Endothelial cell of umbilical vein (primary cell): ENCODE results near the gene ADD1. TPM values are rescaled to one million over a fixed set of nuclear protein-coding genes. Genes with fewer than 3 reads are reported as not detected.

Experiments used
- BruUV-seq: library from RNA; stranded (reverse); fragments of 400-500 nt; replicated peaks from 2 replicates; lab custom pipeline; 2021; lab: Mats Ljungman, UMichigan
- CTCF ChIA-PET: fragments of 300-600, 350-600 bp; sonication (Branson Sonifier 250); formaldehyde crosslinking; loops from one replicate; lab custom pipeline; 2021; ENCODE audit warnings: antibody characterized with exemption, inconsistent platforms; lab: Charles Lee
- POLR2A ChIA-PET: fragments of 300-600, 350-600 bp; sonication (Branson Sonifier 250); formaldehyde crosslinking; loops from one replicate; lab custom pipeline; 2021; ENCODE audit warnings: antibody characterized with exemption, inconsistent platforms; lab: Charles Lee
- DNase-seq: peaks from one replicate; pipeline ENCODE4 v3.0.0-alpha.2; 2011; ENCODE audit warnings: low read depth, low spot score
- FAIRE-seq: peaks from 2 replicates; lab custom pipeline; 2011; peaks lifted over from hg19 to GRCh38; lab: Jason Lieb, UNC
- H2AFZ ChIP-seq: 2 replicates; pipeline ENCODE4 v1.6.0; 2012; ENCODE audit warnings: low read depth, low read length, control low read depth, inconsistent platforms
- H3K27ac ChIP-seq: 2 replicates; pipeline ENCODE4 v1.5.1; 2011; ENCODE audit warnings: low read depth, mild to moderate bottlenecking, control low read depth, low read length, moderate library complexity; ENCODE audit not compliant: insufficient read depth
- H3K27me3 ChIP-seq, 2 experiments: 2 replicates each; pipeline versions ENCODE4 v1.6.0 to v1.6.1; 2011; ENCODE audit warnings: low read length in 2 of 2, mixed read lengths in 1 of 2; ENCODE audit not compliant: control insufficient read depth in 2 of 2, insufficient read depth in 2 of 2
- H3K36me3 ChIP-seq, 2 experiments: 2 replicates in 1 of 2; 3 replicates in 1 of 2; pipeline ENCODE4 v1.5.1; 2011; ENCODE audit warnings: low read length in 2 of 2, mild to moderate bottlenecking in 1 of 2, moderate library complexity in 1 of 2; ENCODE audit not compliant: control insufficient read depth in 2 of 2, insufficient read depth in 2 of 2; ENCODE audit errors: extremely low read depth in 1 of 2
- H3K4me1 ChIP-seq: 3 replicates; pipeline ENCODE4 v1.5.1; 2011; ENCODE audit warnings: mild to moderate bottlenecking, low read length; ENCODE audit not compliant: control insufficient read depth, insufficient read depth; ENCODE audit errors: extremely low read depth
- H3K4me2 ChIP-seq: 2 replicates; pipeline ENCODE4 v1.6.1; 2011; ENCODE audit warnings: low read length, control low read depth, mixed read lengths; ENCODE audit not compliant: insufficient read depth
- H3K4me3 ChIP-seq, 3 experiments: fragments of 200-600 bp in 1 of 3; sonication (generic), shearing (Covaris generic) in 1 of 3; replicated peaks in 1 of 3; 2 replicates each; pipeline ENCODE4 v1.5.1; 2011 to 2016; ENCODE audit warnings: control low read depth in 3 of 3, low read length in 3 of 3, mild to moderate bottlenecking in 2 of 3, inconsistent platforms in 1 of 3, low read depth in 1 of 3, moderate library complexity in 1 of 3; ENCODE audit not compliant: insufficient read depth in 1 of 3
- H3K79me2 ChIP-seq: 2 replicates; pipeline ENCODE4 v1.6.0; 2012; ENCODE audit warnings: low read length, inconsistent platforms; ENCODE audit not compliant: control insufficient read depth, insufficient read depth
- H3K9ac ChIP-seq: replicated peaks from 2 replicates; pipeline ENCODE3; 2011; ENCODE audit warnings: low read length, control low read depth; ENCODE audit not compliant: insufficient read depth; ENCODE audit errors: extremely low read depth
- H3K9me1 ChIP-seq: replicated peaks from 3 replicates; pipeline ENCODE4 v1.6.0; 2011; ENCODE audit warnings: mild to moderate bottlenecking, low read length; ENCODE audit not compliant: control insufficient read depth, insufficient read depth; ENCODE audit errors: extremely low read depth
- H3K9me3 ChIP-seq: replicated peaks from 2 replicates; pipeline ENCODE4 v1.5.1; 2012; ENCODE audit warnings: low read length, inconsistent platforms; ENCODE audit not compliant: control insufficient read depth, insufficient read depth
- H4K20me1 ChIP-seq: replicated peaks from 2 replicates; pipeline ENCODE3; 2011; ENCODE audit warnings: mild to moderate bottlenecking, low read length; ENCODE audit not compliant: control insufficient read depth, insufficient read depth; ENCODE audit errors: extremely low read depth
- EZH2 ChIP-seq: IDR thresholded peaks from 2 replicates; pipeline ENCODE4 v1.6.1; 2012; ENCODE audit warnings: borderline replicate concordance, low read depth, mild to moderate bottlenecking, moderate library complexity, low read length, inconsistent platforms; ENCODE audit not compliant: severe bottlenecking
- FOS ChIP-seq: IDR thresholded peaks from 2 replicates; pipeline ENCODE4 v1.6.1; 2011; ENCODE audit warnings: mild to moderate bottlenecking, low read length, moderate library complexity, borderline replicate concordance; ENCODE audit not compliant: insufficient read depth
- GATA2 ChIP-seq: IDR thresholded peaks from 2 replicates; pipeline ENCODE4 v1.7.0; 2011; ENCODE audit warnings: low read depth, mild to moderate bottlenecking, moderate library complexity, mixed read lengths, low read length; ENCODE audit not compliant: insufficient read length, insufficient read depth
- JUN ChIP-seq: IDR thresholded peaks from 2 replicates; pipeline ENCODE4 v1.6.1; 2011; ENCODE audit warnings: borderline replicate concordance, low read depth; ENCODE audit not compliant: insufficient read length, insufficient read depth
- MYC ChIP-seq: IDR thresholded peaks from one replicate; pipeline ENCODE4 v1.6.1; 2011; ENCODE audit warnings: mild to moderate bottlenecking, low read depth, low read length
- POLR2A ChIP-seq: IDR thresholded peaks from 2 replicates; pipeline ENCODE4 v1.6.1; 2012; ENCODE audit warnings: low read depth, mild to moderate bottlenecking, control low read depth, low read length
- POLR2AphosphoS5 ChIP-seq: IDR thresholded peaks from 2 replicates; pipeline ENCODE4 v1.6.1; 2012; ENCODE audit warnings: low read depth, mild to moderate bottlenecking, control low read depth, low read length, moderate library complexity; ENCODE audit not compliant: insufficient read depth
- dilution Hi-C: fragments of 300-500 bp; cut with MboI; formaldehyde crosslinking; loops from one replicate; pipeline ENCODE4 v1.15.0; 2019; ENCODE audit warnings: low sequenced_read_pairs; ENCODE audit not compliant: extremely low pct_ligation_motif_present
- intact Hi-C: fragments of 100-400 bp; cut with micrococcal nuclease; formaldehyde crosslinking; loops from one replicate; pipeline ENCODE4 v1.10.0; 2022
- polyA plus RNA-seq, 4 experiments: library from polyadenylated mRNA; depleted of rRNA in 3 of 4; stranded (reverse) in 3 of 4; unstranded in 1 of 4; fragments of >200 nt; gene quantifications; 2 replicates each; pipeline versions ENCODE4 v1.2.1 to v1.2.3, GENCODE V29; 2011 to 2012; ENCODE audit warnings: missing spikeins in 1 of 4
- total RNA-seq: library from RNA; stranded (reverse); gene quantifications from 2 replicates; pipeline ENCODE4 v1.2.3, GENCODE V29; 2021
- TF ChIP-seq, protein P1 (sequence below): IDR thresholded peaks from 2 replicates; pipeline ENCODE4 v1.6.1; 2011; ENCODE audit not compliant: insufficient read depth, insufficient read length
- TF ChIP-seq, protein P2 (sequence below), 2 donors: IDR thresholded peaks; 1 replicate in 1 of 2; 2 replicates in 1 of 2; pipeline ENCODE4 v1.5.1; 2011; ENCODE audit warnings: low read length in 2 of 2, mild to moderate bottlenecking in 2 of 2, moderate library complexity in 2 of 2, control low read depth in 1 of 2, inconsistent platforms in 1 of 2, low read depth in 1 of 2; ENCODE audit not compliant: insufficient read depth in 1 of 2; ENCODE audit errors: extremely low read depth in 1 of 2

ADD1 gene
- total and polyA plus RNA-seq, 2 donors (not counting 3 experiments of a cell fraction or from before 2014, with no cell fraction given), result 219 to 305 TPM

DNA sequence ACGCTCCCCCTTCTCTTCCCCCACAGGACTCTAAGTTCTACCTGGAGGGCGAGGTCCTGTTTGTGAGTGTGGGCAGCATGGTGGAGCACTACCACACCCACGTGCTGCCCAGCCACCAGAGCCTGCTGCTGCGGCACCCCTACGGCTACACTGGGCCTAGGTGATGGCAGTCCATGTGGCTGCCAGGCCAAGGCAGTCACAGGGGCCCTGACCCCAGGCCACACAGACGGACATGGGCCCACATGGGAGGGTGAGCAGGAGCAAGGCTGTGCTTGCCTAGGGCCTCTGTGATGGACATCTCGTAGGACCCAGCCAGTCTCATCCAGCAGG lies 10.0 kb upstream of the ADD1 start:
- no peak overlapping the region for H3K27ac ChIP-seq
- intact Hi-C loops, result no loop called here
- dilution Hi-C loops, result no loop called here
- H4K20me1 ChIP-seq, result no peaks in the 10 kb centered on the region
- no peak overlapping the region for H3K9ac ChIP-seq
- DNase-seq, result no peak
- no peaks in the 10 kb centered on the region for H3K79me2 ChIP-seq
- H3K27me3 ChIP-seq, result no peaks in the 10 kb centered on the region
- peaks cover 17% of the 10 kb centered on the region for H3K4me1 ChIP-seq
- CTCF ChIA-PET, result no interaction called here
- no peak for FAIRE-seq
- H3K9me3 ChIP-seq, result no peaks in the 10 kb centered on the region
- no peak overlapping the region for H2AFZ ChIP-seq
- H3K9me1 ChIP-seq, result no peaks in the 10 kb centered on the region
- TF ChIP-seq EZH2 (no peak), POLR2A (no peak), GATA2 (no peak), POLR2AphosphoS5 (no peak), JUN (no peak), MYC (no peak), FOS (no peak)
- TF ChIP-seq, protein P1, sequence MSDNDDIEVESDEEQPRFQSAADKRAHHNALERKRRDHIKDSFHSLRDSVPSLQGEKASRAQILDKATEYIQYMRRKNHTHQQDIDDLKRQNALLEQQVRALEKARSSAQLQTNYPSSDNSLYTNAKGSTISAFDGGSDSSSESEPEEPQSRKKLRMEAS, result no peak
- TF ChIP-seq, protein P2, sequence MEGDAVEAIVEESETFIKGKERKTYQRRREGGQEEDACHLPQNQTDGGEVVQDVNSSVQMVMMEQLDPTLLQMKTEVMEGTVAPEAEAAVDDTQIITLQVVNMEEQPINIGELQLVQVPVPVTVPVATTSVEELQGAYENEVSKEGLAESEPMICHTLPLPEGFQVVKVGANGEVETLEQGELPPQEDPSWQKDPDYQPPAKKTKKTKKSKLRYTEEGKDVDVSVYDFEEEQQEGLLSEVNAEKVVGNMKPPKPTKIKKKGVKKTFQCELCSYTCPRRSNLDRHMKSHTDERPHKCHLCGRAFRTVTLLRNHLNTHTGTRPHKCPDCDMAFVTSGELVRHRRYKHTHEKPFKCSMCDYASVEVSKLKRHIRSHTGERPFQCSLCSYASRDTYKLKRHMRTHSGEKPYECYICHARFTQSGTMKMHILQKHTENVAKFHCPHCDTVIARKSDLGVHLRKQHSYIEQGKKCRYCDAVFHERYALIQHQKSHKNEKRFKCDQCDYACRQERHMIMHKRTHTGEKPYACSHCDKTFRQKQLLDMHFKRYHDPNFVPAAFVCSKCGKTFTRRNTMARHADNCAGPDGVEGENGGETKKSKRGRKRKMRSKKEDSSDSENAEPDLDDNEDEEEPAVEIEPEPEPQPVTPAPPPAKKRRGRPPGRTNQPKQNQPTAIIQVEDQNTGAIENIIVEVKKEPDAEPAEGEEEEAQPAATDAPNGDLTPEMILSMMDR (IDR thresholded peaks at IDR 0.05; ENCODE audit: extremely low read depth in 1 of 2, insufficient read depth in 1 of 2, low read depth in 1 of 2, low read length in 2 of 2), result no peak
- peaks cover 8 to 36% of the 10 kb centered on the region in 2 experiments for H3K36me3 ChIP-seq
- H3K4me2 ChIP-seq, result no peak overlapping the region
- H3K4me3 ChIP-seq, result no peak overlapping the region
- POLR2A ChIA-PET, result no interaction called here
- no TSS peak for BruUV-seq
